Neural crest cell (in vitro differentiated cells): ENCODE measurements around the gene RABGAP1. TPM values are rescaled to one million over a fixed set of nuclear protein-coding genes. Genes with fewer than 3 reads are reported as not detected.

ENCODE experiments used
- DNase-seq: peaks from one replicate; pipeline ENCODE4 v3.0.0; 2021; ENCODE audit warnings: low read depth, mixed read lengths, low spot score
- H3K27ac Mint-ChIP-seq: one replicate; pipeline ENCODE4 v1.8.0; 2021; ENCODE audit warnings: mild to moderate bottlenecking, mixed read lengths; ENCODE audit not compliant: unreplicated experiment
- H3K27me3 Mint-ChIP-seq: 2 replicates; pipeline ENCODE4 v1.8.0; 2021; ENCODE audit warnings: low read depth, mild to moderate bottlenecking, mixed read lengths
- H3K36me3 Mint-ChIP-seq: 2 replicates; pipeline ENCODE4 v1.8.0; 2021; ENCODE audit warnings: low read depth, mild to moderate bottlenecking, mixed read lengths
- H3K4me1 Mint-ChIP-seq: 2 replicates; pipeline ENCODE4 v1.8.0; 2021; ENCODE audit warnings: mixed read lengths
- H3K4me3 Mint-ChIP-seq: one replicate; pipeline ENCODE4 v1.8.0; 2021; ENCODE audit warnings: mild to moderate bottlenecking, mixed read lengths
- H3K9me3 Mint-ChIP-seq: 2 replicates; pipeline ENCODE4 v1.8.0; 2021; ENCODE audit warnings: mixed read lengths
- total RNA-seq: library from RNA; stranded (reverse); gene quantifications from 2 replicates; pipeline ENCODE4 v1.2.1, GENCODE V29; 2021
- TF ChIP-seq, protein P1 (sequence below): fragments of 200-600 bp; sonication (generic); conservative IDR thresholded peaks from 2 replicates; pipeline ENCODE4 v1.5.0; 2021; ENCODE audit warnings: antibody characterized with exemption, mild to moderate bottlenecking

The RABGAP1 gene
- total RNA-seq, 1 donor from 2014 or later, result 59.5 TPM

DNA sequence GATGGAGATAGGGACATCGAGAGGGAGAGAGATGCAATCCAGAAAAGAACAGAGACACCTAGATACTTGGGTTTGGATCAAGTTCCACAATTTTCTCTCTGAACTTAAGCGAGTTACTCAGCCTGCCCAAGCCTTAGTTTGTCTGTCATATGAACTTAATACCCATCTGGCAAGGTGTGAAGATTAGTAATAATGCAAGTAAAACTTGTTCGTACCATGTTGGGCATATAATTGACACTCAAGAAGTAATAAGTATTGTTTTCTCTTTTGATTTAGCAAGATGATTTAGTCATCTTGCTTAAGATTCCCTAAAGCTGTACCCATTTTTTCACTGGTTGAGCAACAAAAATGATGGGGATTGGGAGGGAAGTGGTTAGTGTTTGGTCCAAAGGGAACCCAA, 7.5 kb downstream of the RABGAP1 start:
- no peaks in the 10 kb centered on the region for H3K27me3 Mint-ChIP-seq
- H3K36me3 Mint-ChIP-seq, result peaks cover 4% of the 10 kb centered on the region
- H3K4me3 Mint-ChIP-seq, result no peak overlapping the region
- no peak overlapping the region for H3K27ac Mint-ChIP-seq
- peaks cover 41% of the 10 kb centered on the region for H3K4me1 Mint-ChIP-seq
- H3K9me3 Mint-ChIP-seq, result no peaks in the 10 kb centered on the region
- DNase-seq, result no peak
- TF ChIP-seq, protein P1, sequence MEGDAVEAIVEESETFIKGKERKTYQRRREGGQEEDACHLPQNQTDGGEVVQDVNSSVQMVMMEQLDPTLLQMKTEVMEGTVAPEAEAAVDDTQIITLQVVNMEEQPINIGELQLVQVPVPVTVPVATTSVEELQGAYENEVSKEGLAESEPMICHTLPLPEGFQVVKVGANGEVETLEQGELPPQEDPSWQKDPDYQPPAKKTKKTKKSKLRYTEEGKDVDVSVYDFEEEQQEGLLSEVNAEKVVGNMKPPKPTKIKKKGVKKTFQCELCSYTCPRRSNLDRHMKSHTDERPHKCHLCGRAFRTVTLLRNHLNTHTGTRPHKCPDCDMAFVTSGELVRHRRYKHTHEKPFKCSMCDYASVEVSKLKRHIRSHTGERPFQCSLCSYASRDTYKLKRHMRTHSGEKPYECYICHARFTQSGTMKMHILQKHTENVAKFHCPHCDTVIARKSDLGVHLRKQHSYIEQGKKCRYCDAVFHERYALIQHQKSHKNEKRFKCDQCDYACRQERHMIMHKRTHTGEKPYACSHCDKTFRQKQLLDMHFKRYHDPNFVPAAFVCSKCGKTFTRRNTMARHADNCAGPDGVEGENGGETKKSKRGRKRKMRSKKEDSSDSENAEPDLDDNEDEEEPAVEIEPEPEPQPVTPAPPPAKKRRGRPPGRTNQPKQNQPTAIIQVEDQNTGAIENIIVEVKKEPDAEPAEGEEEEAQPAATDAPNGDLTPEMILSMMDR, result no peak

DNA sequence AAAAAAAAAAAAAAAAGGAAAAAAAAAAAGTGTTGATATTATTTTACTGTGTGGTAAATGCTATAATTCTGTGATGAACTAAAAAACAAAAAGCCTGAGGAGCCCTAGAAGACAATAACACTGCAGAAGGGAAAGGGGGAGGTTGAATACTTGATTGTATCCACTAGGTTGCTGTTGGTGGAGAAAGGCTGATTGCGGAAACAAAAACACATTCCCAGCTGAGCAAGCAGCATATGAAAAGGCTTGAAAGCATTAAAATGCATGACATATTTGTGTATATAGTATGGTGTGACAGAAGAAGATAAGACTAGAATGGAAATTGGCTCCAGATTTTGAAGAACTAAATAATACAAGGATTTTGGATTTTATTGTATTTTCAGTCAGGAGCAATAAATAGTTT, 8.9 kb downstream of the RABGAP1 start:
- no peaks in the 10 kb centered on the region for H3K9me3 Mint-ChIP-seq
- no peaks in the 10 kb centered on the region for H3K27me3 Mint-ChIP-seq
- DNase-seq, result no peak
- H3K36me3 Mint-ChIP-seq, result peaks cover 4% of the 10 kb centered on the region
- no peak overlapping the region for H3K27ac Mint-ChIP-seq
- no peak overlapping the region for H3K4me3 Mint-ChIP-seq
- TF ChIP-seq, protein P1, result no peak
- H3K4me1 Mint-ChIP-seq, result peaks cover 49% of the 10 kb centered on the region

DNA sequence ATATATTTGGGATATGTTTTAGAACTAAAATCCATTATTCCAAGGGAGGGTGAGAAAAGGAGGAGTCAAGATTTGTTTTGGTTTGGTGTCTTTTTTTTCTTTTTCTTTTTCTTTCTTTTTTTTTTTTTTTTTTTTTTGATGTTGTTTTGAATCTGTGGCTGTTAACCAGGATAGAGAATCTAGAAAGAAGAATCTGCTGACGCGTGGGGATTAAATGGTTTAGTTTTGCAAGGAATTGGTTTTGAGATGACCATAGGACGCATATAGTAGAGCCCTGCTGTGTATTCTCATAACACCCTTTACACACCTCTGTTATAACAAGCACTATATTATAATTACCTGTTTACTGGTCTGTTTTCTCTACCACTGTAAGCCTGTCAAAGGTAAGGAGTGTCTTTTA, 9.4 kb downstream of the RABGAP1 start:
- H3K4me1 Mint-ChIP-seq, result peaks cover 48% of the 10 kb centered on the region
- no peak overlapping the region for H3K4me3 Mint-ChIP-seq
- H3K27ac Mint-ChIP-seq, result no peak overlapping the region

DNA sequence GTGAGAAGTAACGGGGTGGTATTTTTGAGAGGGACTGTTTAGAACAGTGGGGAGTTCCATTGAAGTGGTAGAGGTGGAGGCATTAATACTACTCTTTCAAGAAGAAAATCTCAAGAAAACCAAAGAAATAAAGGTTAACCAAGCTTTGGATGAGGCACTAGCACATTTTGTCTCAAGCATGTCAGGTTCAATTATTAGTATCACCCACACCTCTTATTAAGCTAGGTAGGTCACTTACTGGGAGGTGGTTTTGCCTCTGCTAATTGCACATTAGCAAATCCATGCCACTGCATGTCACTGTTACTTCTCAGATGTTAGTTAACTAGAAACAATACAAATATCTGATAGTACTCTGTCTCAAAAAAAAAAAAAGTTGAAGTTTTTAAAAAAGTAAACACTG, 10.2 kb downstream of the RABGAP1 start:
- no peak overlapping the region for H3K27ac Mint-ChIP-seq
- H3K9me3 Mint-ChIP-seq, result no peaks in the 10 kb centered on the region
- H3K4me3 Mint-ChIP-seq, result no peak overlapping the region
- H3K27me3 Mint-ChIP-seq, result no peaks in the 10 kb centered on the region
- DNase-seq, result no peak
- H3K36me3 Mint-ChIP-seq, result no peaks in the 10 kb centered on the region
- TF ChIP-seq, protein P1, result no peak
- H3K4me1 Mint-ChIP-seq, result peaks cover 40% of the 10 kb centered on the region

More for the DNA sequence above, 9.4 kb downstream of the RABGAP1 start:
- Mint-ChIP-seq H3K9me3 (no peaks in the 10 kb centered on the region), H3K36me3 (peaks cover 3% of the 10 kb centered on the region), H3K27me3 (no peaks in the 10 kb centered on the region)
- no peak for DNase-seq
- TF ChIP-seq, protein P1, result no peak

DNA sequence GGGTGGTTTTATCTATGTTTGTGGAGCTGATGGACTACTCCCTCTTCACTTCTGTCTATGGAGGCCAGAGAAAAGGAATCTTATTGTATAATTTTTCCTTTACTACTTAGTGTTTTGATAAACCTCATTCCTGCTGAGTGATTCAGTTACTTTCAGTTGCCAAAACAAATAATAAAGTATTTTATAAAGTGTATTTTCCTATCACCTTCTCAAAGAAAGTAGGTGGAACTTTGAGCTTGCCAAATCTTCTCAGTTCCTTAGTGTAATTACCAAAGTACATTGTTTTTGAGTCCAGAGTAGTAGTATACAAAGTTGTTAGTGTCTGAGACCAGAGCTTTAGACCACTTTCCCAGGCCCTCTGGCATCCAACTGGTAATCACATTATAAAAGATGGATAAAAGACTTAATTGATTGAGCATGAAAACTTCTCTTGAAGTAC, 13.5 kb downstream of the RABGAP1 start:
- TF ChIP-seq, protein P1, result no peak
- no peak overlapping the region for H3K27ac Mint-ChIP-seq
- no peaks in the 10 kb centered on the region for H3K9me3 Mint-ChIP-seq
- no peak overlapping the region for H3K4me3 Mint-ChIP-seq
- H3K27me3 Mint-ChIP-seq, result no peaks in the 10 kb centered on the region
- H3K4me1 Mint-ChIP-seq, result peaks cover 24% of the 10 kb centered on the region
- no peaks in the 10 kb centered on the region for H3K36me3 Mint-ChIP-seq
- no peak for DNase-seq

DNA sequence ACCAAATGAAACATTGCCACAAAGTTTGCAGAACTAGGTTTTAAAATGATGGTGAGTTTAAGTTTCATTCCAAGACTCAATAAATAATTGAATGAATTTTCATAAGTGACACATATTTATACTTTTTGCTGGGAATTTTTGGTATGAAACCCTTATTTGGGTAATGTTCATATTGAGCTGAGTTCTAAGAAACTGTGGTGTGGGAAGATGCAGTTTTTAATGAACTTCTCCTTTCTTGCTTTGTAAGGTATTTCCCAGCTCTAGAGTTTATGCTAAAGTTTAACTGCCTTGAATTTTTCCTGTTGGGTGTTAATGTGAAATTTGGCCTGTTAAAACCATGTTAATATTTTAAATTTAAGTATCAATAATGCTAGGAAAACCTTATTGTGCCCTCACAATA, 15.1 kb downstream of the RABGAP1 start:
- H3K27me3 Mint-ChIP-seq, result no peaks in the 10 kb centered on the region
- peaks cover 9% of the 10 kb centered on the region for H3K36me3 Mint-ChIP-seq
- no peak for DNase-seq
- H3K4me1 Mint-ChIP-seq, result peaks cover 33% of the 10 kb centered on the region
- TF ChIP-seq, protein P1, result no peak
- no peak overlapping the region for H3K4me3 Mint-ChIP-seq
- no peak overlapping the region for H3K27ac Mint-ChIP-seq
- H3K9me3 Mint-ChIP-seq, result no peaks in the 10 kb centered on the region
